Neuronal stem cell (in vitro differentiated cells): ENCODE results near the gene RANBP3.

Experiments
- DNase-seq: peaks from one replicate; pipeline ENCODE4 v3.0.0-alpha.2; 2013; ENCODE audit warnings: low spot score
- H2AFZ ChIP-seq: one replicate; pipeline ENCODE4 v1.6.1; 2013; ENCODE audit warnings: mild to moderate bottlenecking, low read length, inconsistent platforms
- H2AK5ac ChIP-seq: 2 replicates; pipeline ENCODE4 v1.6.1; 2013; ENCODE audit warnings: low read depth, mild to moderate bottlenecking, inconsistent platforms, low read length, moderate library complexity, mixed read lengths
- H2BK120ac ChIP-seq: 2 replicates; pipeline ENCODE4 v1.6.1; 2013; ENCODE audit warnings: low read depth, mild to moderate bottlenecking, inconsistent platforms, low read length, moderate library complexity, mixed read lengths
- H2BK12ac ChIP-seq: one replicate; pipeline ENCODE4 v1.6.1; 2013; ENCODE audit warnings: low read length, inconsistent platforms
- H2BK15ac ChIP-seq: 2 replicates; pipeline ENCODE4 v1.6.1; 2013; ENCODE audit warnings: mild to moderate bottlenecking, low read length, inconsistent platforms, mixed read lengths
- H2BK5ac ChIP-seq: one replicate; pipeline ENCODE4 v1.6.1; 2013; ENCODE audit warnings: inconsistent platforms, mild to moderate bottlenecking, low read length, moderate library complexity
- H3K14ac ChIP-seq: one replicate; pipeline ENCODE4 v1.6.1; 2013; ENCODE audit warnings: low read length, inconsistent platforms
- H3K18ac ChIP-seq: 2 replicates; pipeline ENCODE4 v1.6.1; 2013; ENCODE audit warnings: low read length, inconsistent platforms
- H3K23ac ChIP-seq: 2 replicates; pipeline ENCODE4 v1.6.1; 2013; ENCODE audit warnings: low read depth, mild to moderate bottlenecking, mixed read lengths, low read length, inconsistent platforms; ENCODE audit not compliant: poor library complexity
- H3K27ac ChIP-seq: replicated peaks from 3 replicates; pipeline ENCODE4 v1.5.1; 2013; ENCODE audit warnings: low read length, inconsistent platforms
- H3K27me3 ChIP-seq, 3 experiments: 2 replicates each; pipeline ENCODE4 v1.6.1; 2013; ENCODE audit warnings: low read length in 3 of 3, mild to moderate bottlenecking in 2 of 3, inconsistent platforms in 1 of 3, low read depth in 1 of 3, mixed read lengths in 1 of 3, moderate library complexity in 1 of 3; ENCODE audit not compliant: control insufficient read depth in 3 of 3, insufficient read depth in 3 of 3
- H3K36me3 ChIP-seq, 2 donors: replicated peaks in 1 of 2; 2 replicates each; pipeline ENCODE4 v1.6.1; 2013; ENCODE audit warnings: low read length in 2 of 2; ENCODE audit not compliant: control insufficient read depth in 2 of 2, insufficient read depth in 2 of 2
- H3K4ac ChIP-seq: 2 replicates; pipeline ENCODE4 v1.6.1; 2013; ENCODE audit warnings: inconsistent platforms, mild to moderate bottlenecking, low read length, moderate library complexity
- H3K4me1 ChIP-seq, 2 donors: 1 replicate in 1 of 2; 2 replicates in 1 of 2; pipeline ENCODE4 v1.6.1; 2013; ENCODE audit warnings: low read length in 2 of 2, low read depth in 1 of 2; ENCODE audit not compliant: control insufficient read depth in 2 of 2, insufficient read depth in 1 of 2
- H3K4me2 ChIP-seq: one replicate; pipeline ENCODE4 v1.6.1; 2013; ENCODE audit warnings: mild to moderate bottlenecking, low read length, inconsistent platforms; ENCODE audit not compliant: insufficient read depth, poor library complexity, severe bottlenecking
- H3K4me3 ChIP-seq, 2 donors: 2 replicates each; pipeline ENCODE4 v1.5.1; 2013; ENCODE audit warnings: low read length in 2 of 2, mild to moderate bottlenecking in 2 of 2, inconsistent platforms in 1 of 2, moderate library complexity in 1 of 2
- H3K79me1 ChIP-seq: one replicate; pipeline ENCODE4 v1.6.1; 2013; ENCODE audit warnings: low read depth, mild to moderate bottlenecking, inconsistent platforms, low read length, moderate library complexity
- H3K9ac ChIP-seq: one replicate; pipeline ENCODE4 v1.6.1; 2013; ENCODE audit warnings: mild to moderate bottlenecking, low read depth, low read length, inconsistent platforms; ENCODE audit not compliant: poor library complexity
- H3K9me3 ChIP-seq, 2 donors: replicated peaks in 1 of 2; 2 replicates each; pipeline versions ENCODE3 to v1.6.1; 2013; ENCODE audit warnings: low read length in 2 of 2, mild to moderate bottlenecking in 2 of 2, inconsistent platforms in 1 of 2, low read depth in 1 of 2, mixed read lengths in 1 of 2, moderate library complexity in 1 of 2; ENCODE audit not compliant: control insufficient read depth in 2 of 2, insufficient read depth in 1 of 2
- H4K8ac ChIP-seq: one replicate; pipeline ENCODE4 v1.6.1; 2013; ENCODE audit warnings: low read depth, mild to moderate bottlenecking, inconsistent platforms, low read length, moderate library complexity
- H4K91ac ChIP-seq: one replicate; pipeline ENCODE4 v1.6.1; 2013; ENCODE audit warnings: low read length, low read depth, mild to moderate bottlenecking, inconsistent platforms; ENCODE audit not compliant: poor library complexity
- WGBS, 2 donors: extraction: QIAGEN DNeasy Blood & Tissue Kit; methylation state at CpG; one replicate each; pipeline ENCODE4 v1.1.7; 2013; ENCODE audit warnings: missing lambda C conversion rate in 2 of 2, mixed read lengths in 1 of 2; ENCODE audit not compliant: insufficient read length in 2 of 2, insufficient replicate concordance in 1 of 2; ENCODE audit errors: extremely low coverage in 2 of 2; 5-methylcytosine and 5-hydroxymethylcytosine counted together

Gene RANBP3

GRCh38 chr19:5914358-5914774 is 63.6 kb downstream of the RANBP3 start:
- no peak overlapping the region for H4K91ac ChIP-seq
- no CpG with 5 or more reads among the region's 22 CpGs for WGBS, 2 donors
- no peak overlapping the region for H3K27ac ChIP-seq
- H3K9ac ChIP-seq, result no peak overlapping the region
- H2AFZ ChIP-seq, result no peak overlapping the region
- peak overlapping the region; percentile 28 for H2AK5ac ChIP-seq
- H2BK5ac ChIP-seq, result peak overlapping the region; percentile 53
- peak overlapping the region; percentile 43 for H3K23ac ChIP-seq
- no peak overlapping the region for H3K4me2 ChIP-seq
- H4K8ac ChIP-seq, result peak overlapping the region; percentile 3
- H2BK15ac ChIP-seq, result no peak overlapping the region
- peak overlapping the region; percentile 76 for H3K18ac ChIP-seq
- H3K79me1 ChIP-seq, result peaks cover 5% of the 10 kb centered on the region
- H2BK12ac ChIP-seq, result no peak overlapping the region
- no peak overlapping the region for H3K4me3 ChIP-seq
- H2BK120ac ChIP-seq, result no peak overlapping the region
- H3K14ac ChIP-seq, result peak overlapping the region; percentile 38
- DNase-seq, result no peak
- H3K4ac ChIP-seq, result no peak overlapping the region
- H3K9me3 ChIP-seq, result no peaks in the 10 kb centered on the region
- H3K27me3 ChIP-seq, result no peaks in the 10 kb centered on the region
- H3K36me3 ChIP-seq, result peaks cover 33 to 54% of the 10 kb centered on the region in 2 donors
- peaks cover 6 to 10% of the 10 kb centered on the region in 2 donors for H3K4me1 ChIP-seq

- Histone ChIP-seq H3K4me2 (no peak within 1 kb of the TSS), H2BK5ac (peak within 1 kb of the TSS; percentile 53), H4K91ac (no peak within 1 kb of the TSS), H3K36me3 (peaks cover 32 to 49% of the 10 kb centered on the region in 2 donors), H3K18ac (peak within 1 kb of the TSS; percentile 76), H3K4me1 (peaks cover 8 to 15% of the 10 kb centered on the region in 2 donors), H2BK12ac (no peak within 1 kb of the TSS), H3K27me3 (no peaks in the 10 kb centered on the region), H3K4ac (no peak within 1 kb of the TSS), H2BK15ac (no peak within 1 kb of the TSS), H4K8ac (peak within 1 kb of the TSS; percentile 3), H3K9ac (no peak within 1 kb of the TSS), H2AFZ (no peak within 1 kb of the TSS), H3K14ac (peak within 1 kb of the TSS; percentile 38), H3K79me1 (peaks cover 5% of the 10 kb centered on the region), H3K27ac (peak within 1 kb of the TSS; percentile 24), H3K23ac (peak within 1 kb of the TSS; percentile 43), H2AK5ac (peak within 1 kb of the TSS; percentile 28), H3K9me3 (no peaks in the 10 kb centered on the region), H3K4me3 (no peak within 1 kb of the TSS), H2BK120ac (no peak within 1 kb of the TSS)
- no peak for DNase-seq
- no CpG with 5 or more reads among the region's 10 CpGs for WGBS, 2 donors
Measured at GRCh38 chr19:5913739-5914357, 64.1 kb downstream of the RANBP3 start, which contains the start of gene CAPS. Gene CAPS (plus strand): TSS chr19:5914254. CDS start chr19:5914407, 153 bp downstream.

GRCh38 chr19:5911366-5911765 is 66.6 kb downstream of the RANBP3 start:
- H2BK120ac ChIP-seq, result no peak overlapping the region
- H2BK12ac ChIP-seq, result no peak overlapping the region
- no peaks in the 10 kb centered on the region for H3K27me3 ChIP-seq
- no peak overlapping the region for H2BK5ac ChIP-seq
- H3K18ac ChIP-seq, result no peak overlapping the region
- no peak overlapping the region for H3K4me3 ChIP-seq
- no peak overlapping the region for H3K23ac ChIP-seq
- no peak for DNase-seq
- H2BK15ac ChIP-seq, result no peak overlapping the region
- no peak overlapping the region for H2AK5ac ChIP-seq
- H4K8ac ChIP-seq, result no peak overlapping the region
- no peak overlapping the region for H3K4me2 ChIP-seq
- peaks cover 11 to 24% of the 10 kb centered on the region in 2 donors for H3K36me3 ChIP-seq
- no peak overlapping the region for H3K14ac ChIP-seq
- peaks cover 2% of the 10 kb centered on the region for H3K79me1 ChIP-seq
- H3K27ac ChIP-seq, result no peak overlapping the region
- H2AFZ ChIP-seq, result no peak overlapping the region
- H3K4ac ChIP-seq, result no peak overlapping the region
- no CpG with 5 or more reads among the region's 1 CpG for WGBS, 2 donors
- peaks cover 9 to 19% of the 10 kb centered on the region in 2 donors for H3K4me1 ChIP-seq
- no peak overlapping the region for H3K9ac ChIP-seq
- no peaks in the 10 kb centered on the region for H3K9me3 ChIP-seq
- no peak overlapping the region for H4K91ac ChIP-seq

- Histone ChIP-seq H3K9ac (no peak overlapping the region), H3K18ac (no peak overlapping the region), H2BK15ac (no peak overlapping the region), H2BK5ac (no peak overlapping the region), H2AFZ (no peak overlapping the region), H3K23ac (no peak overlapping the region), H2AK5ac (no peak overlapping the region), H3K4me2 (no peak overlapping the region), H3K79me1 (peaks cover 2% of the 10 kb centered on the region), H3K9me3 (no peaks in the 10 kb centered on the region), H3K4me3 (no peak overlapping the region), H4K8ac (no peak overlapping the region), H4K91ac (no peak overlapping the region), H3K4me1 (peaks cover 9 to 19% of the 10 kb centered on the region in 2 donors), H3K27ac (no peak overlapping the region), H2BK120ac (no peak overlapping the region), H2BK12ac (no peak overlapping the region), H3K36me3 (peaks cover 8 to 18% of the 10 kb centered on the region in 2 donors), H3K14ac (no peak overlapping the region), H3K4ac (no peak overlapping the region), H3K27me3 (no peaks in the 10 kb centered on the region)
- WGBS, 2 donors, result no CpG with 5 or more reads among the region's 1 CpG
- DNase-seq, result no peak
Measured at GRCh38 chr19:5910638-5910907, 67.4 kb downstream of the RANBP3 start.
